HepG2 (cell line): ENCODE measurements around the gene VCP. TPM values are rescaled to one million over a fixed set of nuclear protein-coding genes. Genes with fewer than 3 reads are reported as not detected.

ENCODE experiments used
- ATAC-seq: fragments of 200-7000 bp; cut with Tn5 transposase; 3 replicates; pipeline ENCODE4 v1.9.1; 2020; ENCODE audit warnings: mild to moderate bottlenecking, moderate library complexity
- BruUV-seq: library from RNA; stranded (reverse); fragments of 400-500 nt; replicated peaks from 2 replicates; lab custom pipeline; 2021; lab: Mats Ljungman, UMichigan
- CTCF ChIA-PET: fragments of 300-600 bp; formaldehyde crosslinking; extraction: SDS; loops from one replicate; lab custom pipeline; 2021; ENCODE audit warnings: low total read pairs, inconsistent platforms, low intra/inter-chr PET ratio; lab: Yijun Ruan, JAX
- POLR2A ChIA-PET: fragments of 350-600 bp; sonication (Branson Sonifier 250); formaldehyde crosslinking; loops from one replicate; lab custom pipeline; 2020; ENCODE audit warnings: antibody characterized with exemption, inconsistent platforms; lab: Yijun Ruan, JAX
- DNase-seq: peaks from one replicate; pipeline ENCODE4 v3.0.0-alpha.2; 2015; ENCODE audit warnings: low spot score
- FAIRE-seq: peaks from 3 replicates; lab custom pipeline; 2011; peaks lifted over from hg19 to GRCh38; lab: Jason Lieb, UNC
- H2AFZ ChIP-seq: one replicate; pipeline ENCODE4 v1.6.1; 2011; ENCODE audit warnings: low read length, inconsistent platforms
- H3K27ac ChIP-seq: fragments of 300-600 bp; 3 replicates; pipeline ENCODE4 v1.8.0; 2011; ENCODE audit warnings: mixed run types, mild to moderate bottlenecking, mixed read lengths, low read length, inconsistent platforms; ENCODE audit not compliant: insufficient read depth; ENCODE audit errors: extremely low read length
- H3K27me3 ChIP-seq, 2 experiments: fragments of 200-600 bp in 1 of 2; 2 replicates in 1 of 2; 3 replicates in 1 of 2; pipeline versions ENCODE4 v1.6.0 to v1.8.0; 2011; ENCODE audit warnings: low read length in 2 of 2, mild to moderate bottlenecking in 2 of 2, moderate library complexity in 2 of 2, inconsistent platforms in 1 of 2; ENCODE audit not compliant: insufficient read depth in 2 of 2, control insufficient read depth in 1 of 2
- H3K36me3 ChIP-seq, 2 experiments: fragments of 200-600 bp in 1 of 2; replicated peaks in 1 of 2; 2 replicates in 1 of 2; 3 replicates in 1 of 2; pipeline versions ENCODE4 v1.5.1 to v1.8.0; 2011; ENCODE audit warnings: low read length in 2 of 2, inconsistent platforms in 1 of 2; ENCODE audit not compliant: insufficient read depth in 2 of 2, control insufficient read depth in 1 of 2
- H3K4me1 ChIP-seq: 2 replicates; pipeline ENCODE4 v1.5.1; 2012; ENCODE audit warnings: low read length, inconsistent platforms; ENCODE audit not compliant: insufficient read depth
- H3K4me2 ChIP-seq: 2 replicates; pipeline ENCODE4 v1.6.0; 2011; ENCODE audit warnings: low read depth, low read length, inconsistent platforms
- H3K4me3 ChIP-seq, 3 experiments: fragments of 200-600 bp in 1 of 3; sonication (generic), shearing (Covaris generic) in 1 of 3; replicated peaks in 1 of 3; 2 replicates each; pipeline ENCODE4 v1.5.1; 2011 to 2016; ENCODE audit warnings: low read length in 3 of 3, inconsistent platforms in 2 of 3, low read depth in 2 of 3, mild to moderate bottlenecking in 2 of 3, control low read depth in 1 of 3, mixed read lengths in 1 of 3; ENCODE audit not compliant: insufficient read depth in 1 of 3
- H3K79me2 ChIP-seq: one replicate; pipeline ENCODE4 v1.6.1; 2011; ENCODE audit warnings: low read length, inconsistent platforms; ENCODE audit not compliant: insufficient read depth
- H3K9ac ChIP-seq: 2 replicates; pipeline ENCODE4 v1.6.0; 2011; ENCODE audit warnings: mild to moderate bottlenecking, low read depth, low read length, inconsistent platforms; ENCODE audit not compliant: insufficient read depth
- H3K9me3 ChIP-seq: 2 replicates; pipeline ENCODE4 v1.5.1; 2012; ENCODE audit warnings: mild to moderate bottlenecking, low read length
- H4K20me1 ChIP-seq: 2 replicates; pipeline ENCODE4 v1.6.0; 2011; ENCODE audit warnings: inconsistent platforms, mild to moderate bottlenecking, low read length, moderate library complexity; ENCODE audit not compliant: insufficient read depth
- FOSL2 ChIP-seq: sonication (generic); formaldehyde crosslinking; IDR thresholded peaks from 2 replicates; pipeline ENCODE4 v1.4.0; 2020; ENCODE audit warnings: missing genetic modification reagents
- HIC2 ChIP-seq: sonication (generic); formaldehyde crosslinking; IDR thresholded peaks from 2 replicates; pipeline ENCODE4 v1.9.0; 2022; ENCODE audit warnings: low read depth, missing genetic modification reagents
- HNRNPL ChIP-seq: fragments of 200-400 bp; formaldehyde crosslinking; IDR thresholded peaks from 2 replicates; pipeline ENCODE4 v1.6.1; 2017; ENCODE audit warnings: mild to moderate bottlenecking, low read depth, low read length
- JDP2 ChIP-seq: sonication (generic); formaldehyde crosslinking; IDR thresholded peaks from 2 replicates; pipeline ENCODE4 v1.8.1; 2022; ENCODE audit warnings: missing genetic modification reagents, borderline replicate concordance
- THAP11 ChIP-seq: IDR thresholded peaks from 2 replicates; pipeline ENCODE4 v1.6.1; 2016; ENCODE audit warnings: missing biosample characterization, missing genetic modification reagents
- WGBS: methylation state at CpG from one replicate; pipeline ENCODE4 v1.1.6; 2017; ENCODE audit warnings: low lambda C conversion rate; 5-methylcytosine and 5-hydroxymethylcytosine counted together
- in situ Hi-C: cut with HindIII; loops from 2 replicates; pipeline ENCODE4 v1.10.0; 2017; ENCODE audit warnings: low pct_unique_long_range_greater_than_20kb; ENCODE audit not compliant: extremely low pct_ligation_motif_present
- intact Hi-C: fragments of 100-400 bp; cut with micrococcal nuclease; formaldehyde crosslinking; loops from one replicate; pipeline ENCODE4 v1.10.0; 2022; ENCODE audit not compliant: unreplicated experiment
- polyA plus RNA-seq, 8 experiments: library from polyadenylated mRNA; depleted of rRNA in 3 of 8; stranded (reverse) in 7 of 8; unstranded in 1 of 8; fragments of >200 nt; fragmentation: Illumina TruSeq in 4 of 8; extraction: Trizol in 4 of 8; gene quantifications; 2 replicates each; pipeline versions ENCODE4 v1.2.1 to v1.2.3, GENCODE V29; 2011 to 2016; ENCODE audit warnings: low read depth in 4 of 8, missing spikeins in 1 of 8, mixed read lengths in 1 of 8; ENCODE audit not compliant: insufficient read depth in 1 of 8
- total RNA-seq, 5 experiments: library from RNA; depleted of rRNA; stranded (reverse); fragments of >200 nt; fragmentation: Illumina TruSeq; extraction: Trizol; gene quantifications; 2 replicates each; pipeline ENCODE4 v1.2.3, GENCODE V29; 2016; ENCODE audit warnings: low read depth in 1 of 5

The VCP gene
- total and polyA plus RNA-seq, 2 of the 13 experiments (the other 11 are each of a cell fraction or from before 2014, with no cell fraction given): 143 to 391 TPM

GRCh38 chr9:35110327-35110761, 37.9 kb upstream of the VCP start:
- H3K9ac ChIP-seq: peak overlapping the region; percentile 69; the same call in 1 of the 2 replicates
- peaks cover 0 to 4% of the 10 kb centered on the region in 2 experiments; a peak in 1 of 5 replicates for H3K36me3 ChIP-seq
- H3K4me2 ChIP-seq: peak overlapping the region; percentile 86
- 18% methylated on average over 1 of the region's 3 CpGs for WGBS
- H3K4me1 ChIP-seq: peaks cover 42% of the 10 kb centered on the region
- DNase-seq (no peak), ATAC-seq (no peak), FAIRE-seq (no peak)
- H3K27me3 ChIP-seq: no peaks in the 10 kb centered on the region; a peak in 1 of 5 replicates
- H2AFZ ChIP-seq: no peak overlapping the region
- in situ Hi-C loops (loop anchor here (10.0 kb wide), 1 partner anchor 544 kb away; the partner anchor contains the start of genes CCDC107, RMRP and SIT1), intact Hi-C loops (no loop called here)
- no peaks in the 10 kb centered on the region for H4K20me1 ChIP-seq
- CTCF ChIA-PET: no interaction called here
- POLR2A ChIA-PET: interaction anchor here (0.6 to 2.5 kb wide), 3 partner anchors 8 to 140 kb away, joined by 3 to 17 read pairs (median 15); partner anchors contain the start of genes STOML2 and VCP
- no peaks in the 10 kb centered on the region for H3K79me2 ChIP-seq
- no peak overlapping the region for H3K27ac ChIP-seq
- BruUV-seq: no TSS peak
- H3K9me3 ChIP-seq: no peaks in the 10 kb centered on the region
- peak overlapping the region; percentile 85 to 86 (median 85); a peak in 5 of 6 replicates for H3K4me3 ChIP-seq
- TF ChIP-seq HIC2 (CRISPR knock-in tag) (0 out of 2 replicates have a peak, but pooled peaks have one; percentile 45), THAP11 (CRISPR knock-in tag) (peak; percentile 58; the same call in 1 of the 2 replicates), FOSL2 (CRISPR knock-in tag) (peak; percentile 67), JDP2 (CRISPR knock-in tag) (no peak), HNRNPL (0 out of 2 replicates have a peak, but pooled peaks have one; percentile 43)
- TF ChIP-seq, all 625 proteins: peak for 4
